Measurements from ENCODE around the gene SPOCK3. TPM values are rescaled to one million over a fixed set of nuclear protein-coding genes. Genes with fewer than 3 reads are reported as not detected.

Gene SPOCK3
- total RNA-seq, 1 experiment from 2014 or later = 1.9 TPM

GRCh38 chr4:167274351-167274750 is 40.1 kb upstream of the SPOCK3 start:
- TF ChIP-seq EZH2 (IDR thresholded peaks at IDR 0.05; ENCODE audit: low read length, unreplicated experiment) (no peak), EZH2phosphoT487 (IDR thresholded peaks at IDR 0.05; ENCODE audit: borderline replicate concordance, low read length) (no peak)
- TF ChIP-seq, protein P1, sequence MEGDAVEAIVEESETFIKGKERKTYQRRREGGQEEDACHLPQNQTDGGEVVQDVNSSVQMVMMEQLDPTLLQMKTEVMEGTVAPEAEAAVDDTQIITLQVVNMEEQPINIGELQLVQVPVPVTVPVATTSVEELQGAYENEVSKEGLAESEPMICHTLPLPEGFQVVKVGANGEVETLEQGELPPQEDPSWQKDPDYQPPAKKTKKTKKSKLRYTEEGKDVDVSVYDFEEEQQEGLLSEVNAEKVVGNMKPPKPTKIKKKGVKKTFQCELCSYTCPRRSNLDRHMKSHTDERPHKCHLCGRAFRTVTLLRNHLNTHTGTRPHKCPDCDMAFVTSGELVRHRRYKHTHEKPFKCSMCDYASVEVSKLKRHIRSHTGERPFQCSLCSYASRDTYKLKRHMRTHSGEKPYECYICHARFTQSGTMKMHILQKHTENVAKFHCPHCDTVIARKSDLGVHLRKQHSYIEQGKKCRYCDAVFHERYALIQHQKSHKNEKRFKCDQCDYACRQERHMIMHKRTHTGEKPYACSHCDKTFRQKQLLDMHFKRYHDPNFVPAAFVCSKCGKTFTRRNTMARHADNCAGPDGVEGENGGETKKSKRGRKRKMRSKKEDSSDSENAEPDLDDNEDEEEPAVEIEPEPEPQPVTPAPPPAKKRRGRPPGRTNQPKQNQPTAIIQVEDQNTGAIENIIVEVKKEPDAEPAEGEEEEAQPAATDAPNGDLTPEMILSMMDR (conservative IDR thresholded peaks at IDR 0.05; ENCODE audit: low read depth, low read length) = no peak
- Histone ChIP-seq H3K4me1 (ENCODE audit: insufficient read depth, low read length) (no peaks in the 10 kb centered on the region), H3K9ac (ENCODE audit: low read length) (no peak overlapping the region), H3K79me2 (ENCODE audit: low read length) (no peaks in the 10 kb centered on the region), H4K20me1 (ENCODE audit: low read length) (no peaks in the 10 kb centered on the region), H3K4me3 (ENCODE audit: low read length) (no peak overlapping the region), H3K27ac (ENCODE audit: low read length) (peak overlapping the region; percentile 36), H3K27me3 (ENCODE audit: low read length) (no peaks in the 10 kb centered on the region), H3F3A (ENCODE audit: low read length, unreplicated experiment) (no peaks in the 10 kb centered on the region), H3K36me3 (ENCODE audit: low read depth, low read length) (no peaks in the 10 kb centered on the region), H3K9me2 (replicated peaks; ENCODE audit: low read length) (no peaks in the 10 kb centered on the region), H3K9me3 (ENCODE audit: low read length) (no peaks in the 10 kb centered on the region), H3K4me2 (ENCODE audit: low read length) (no peak overlapping the region), H2AFZ (ENCODE audit: low read length) (0 out of 2 replicates have a peak overlapping the region, but pooled peaks have one; percentile 16)
- DNase-seq (peak; percentile 43), ATAC-seq (peak; percentile 92)
- CTCF ChIA-PET = no interaction called here
- BruUV-seq (replicated peaks) = no TSS peak
- intact Hi-C loops (cut with micrococcal nuclease) = no loop called here
- POLR2A ChIA-PET (ENCODE audit: unreplicated experiment) = interaction anchor here (0.6 kb wide), 2 partner anchors 13 to 486 kb away, joined by 3 to 9 read pairs; no protein-coding TSS in a partner anchor

DNA sequence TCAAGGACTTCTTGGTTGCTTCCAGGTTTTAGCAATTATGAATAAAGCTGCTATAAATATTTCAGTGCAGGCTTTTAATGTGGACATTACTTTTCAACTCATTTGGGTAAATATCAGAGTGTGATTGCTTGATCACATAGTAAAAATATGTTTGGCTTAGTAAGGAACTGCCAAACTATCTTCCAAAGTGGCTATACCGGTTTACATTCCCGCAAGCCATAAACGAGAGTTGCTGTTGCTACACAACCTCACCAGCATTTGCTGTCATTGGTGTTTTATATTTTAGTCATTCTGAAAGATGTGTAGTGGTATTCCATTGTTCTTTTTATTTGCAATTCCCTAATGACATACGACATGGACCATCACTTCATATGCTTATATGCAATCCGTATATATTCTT is 30.9 kb upstream of the SPOCK3 start:
- no peak overlapping the region for H3K9ac ChIP-seq (ENCODE audit: low read length)
- no peaks in the 10 kb centered on the region for H3K36me3 ChIP-seq (ENCODE audit: low read depth, low read length)
- no peaks in the 10 kb centered on the region for H3K9me2 ChIP-seq (replicated peaks; ENCODE audit: low read length)
- no peaks in the 10 kb centered on the region for H4K20me1 ChIP-seq (ENCODE audit: low read length)
- intact Hi-C loops (cut with micrococcal nuclease) = no loop called here
- ChIA-PET CTCF (no interaction called here), POLR2A (ENCODE audit: unreplicated experiment) (no interaction called here)
- BruUV-seq (replicated peaks) = no TSS peak
- ATAC-seq (peak; percentile 18; the same call in 1 of the 2 replicates), DNase-seq (peak; percentile 85)
- H3K27me3 ChIP-seq (ENCODE audit: low read length) = no peaks in the 10 kb centered on the region
- H3K79me2 ChIP-seq (ENCODE audit: low read length) = no peaks in the 10 kb centered on the region
- H3K4me1 ChIP-seq (ENCODE audit: insufficient read depth, low read length) = peaks cover 14% of the 10 kb centered on the region
- no peak overlapping the region for H3K4me3 ChIP-seq (ENCODE audit: low read length)
- no peak overlapping the region for H2AFZ ChIP-seq (ENCODE audit: low read length)
- no peak overlapping the region for H3K27ac ChIP-seq (ENCODE audit: low read length)
- H3F3A ChIP-seq (ENCODE audit: low read length, unreplicated experiment) = no peaks in the 10 kb centered on the region
- no peaks in the 10 kb centered on the region for H3K9me3 ChIP-seq (ENCODE audit: low read length)
- TF ChIP-seq EZH2 (IDR thresholded peaks at IDR 0.05; ENCODE audit: low read length, unreplicated experiment) (no peak), EZH2phosphoT487 (IDR thresholded peaks at IDR 0.05; ENCODE audit: borderline replicate concordance, low read length) (no peak)
- TF ChIP-seq, protein P1 (conservative IDR thresholded peaks at IDR 0.05; ENCODE audit: low read depth, low read length) = no peak
- H3K4me2 ChIP-seq (ENCODE audit: low read length) = no peak overlapping the region; the same call in 1 of the 2 replicates

DNA sequence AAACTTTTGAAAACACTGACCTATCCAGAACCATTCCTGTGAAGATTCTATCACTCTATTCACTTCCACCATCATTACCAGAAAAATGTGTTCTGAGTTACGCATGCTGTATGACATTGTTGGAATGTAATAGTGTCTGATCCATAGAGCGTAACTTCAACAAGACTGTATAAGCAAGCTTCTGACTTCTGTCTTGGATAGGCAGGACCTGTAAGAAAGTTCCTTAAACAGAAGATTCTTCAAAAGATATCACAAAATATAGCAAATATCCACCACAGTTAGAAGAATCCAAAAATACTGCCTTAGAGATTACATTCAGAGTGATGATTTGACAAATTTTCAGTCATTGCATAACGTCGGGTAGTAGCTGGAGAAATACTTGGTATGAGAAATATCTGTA is 14.0 kb upstream of the SPOCK3 start:
- no peak for TF ChIP-seq EZH2 (IDR thresholded peaks at IDR 0.05; ENCODE audit: low read length, unreplicated experiment)
- no peak for TF ChIP-seq EZH2phosphoT487 (IDR thresholded peaks at IDR 0.05; ENCODE audit: borderline replicate concordance, low read length)
- TF ChIP-seq, protein P1 (conservative IDR thresholded peaks at IDR 0.05; ENCODE audit: low read depth, low read length) = no peak
- no peaks in the 10 kb centered on the region for H3F3A ChIP-seq (ENCODE audit: low read length, unreplicated experiment)
- DNase-seq (no peak), ATAC-seq (no peak)
- no peaks in the 10 kb centered on the region for H3K36me3 ChIP-seq (ENCODE audit: low read depth, low read length)
- no peaks in the 10 kb centered on the region for H3K9me3 ChIP-seq (ENCODE audit: low read length)
- no peak overlapping the region for H2AFZ ChIP-seq (ENCODE audit: low read length)
- ChIA-PET CTCF (no interaction called here), POLR2A (ENCODE audit: unreplicated experiment) (no interaction called here)
- no peak overlapping the region for H3K4me2 ChIP-seq (ENCODE audit: low read length)
- no peak overlapping the region for H3K9ac ChIP-seq (ENCODE audit: low read length)
- no peaks in the 10 kb centered on the region for H3K9me2 ChIP-seq (replicated peaks; ENCODE audit: low read length)
- no peaks in the 10 kb centered on the region for H3K27me3 ChIP-seq (ENCODE audit: low read length)
- H3K79me2 ChIP-seq (ENCODE audit: low read length) = no peaks in the 10 kb centered on the region
- no peak overlapping the region for H3K27ac ChIP-seq (ENCODE audit: low read length)
- no peak overlapping the region for H3K4me3 ChIP-seq (ENCODE audit: low read length)
- no peaks in the 10 kb centered on the region for H4K20me1 ChIP-seq (ENCODE audit: low read length)
- no TSS peak for BruUV-seq (replicated peaks)
- H3K4me1 ChIP-seq (ENCODE audit: insufficient read depth, low read length) = no peaks in the 10 kb centered on the region
- intact Hi-C loops (cut with micrococcal nuclease) = no loop called here

All from PC-3 (cell line).